Measurements from ENCODE around the gene ALDOB.

ALDOB gene

GRCh38 chr9:101467690-101468089 is 32.1 kb upstream of the ALDOB start:
- peaks cover 19% of the 10 kb centered on the region for H3K27me3 Mint-ChIP-seq
- H3K4me1 Mint-ChIP-seq = no peaks in the 10 kb centered on the region
- ATAC-seq (ENCODE audit: low read depth) (no peak), DNase-seq (ENCODE audit: low spot score in 2 of 2) (no peak)
- H3K9me3 Mint-ChIP-seq = no peaks in the 10 kb centered on the region
- H3K4me3 Mint-ChIP-seq = no peak overlapping the region
- H3K36me3 Mint-ChIP-seq = no peaks in the 10 kb centered on the region
- H3K27ac Mint-ChIP-seq = no peak overlapping the region

GRCh38 chr9:101466863-101467262 is 31.3 kb upstream of the ALDOB start:
- Mint-ChIP-seq H3K36me3 (no peaks in the 10 kb centered on the region), H3K4me1 (no peaks in the 10 kb centered on the region), H3K9me3 (no peaks in the 10 kb centered on the region), H3K4me3 (no peak overlapping the region), H3K27me3 (peaks cover 14% of the 10 kb centered on the region), H3K27ac (no peak overlapping the region)
- ATAC-seq (ENCODE audit: low read depth) (no peak), DNase-seq (ENCODE audit: low spot score in 2 of 2) (no peak)

GRCh38 chr9:101465326-101465915 is 29.8 kb upstream of the ALDOB start:
- Mint-ChIP-seq H3K9me3 (no peaks in the 10 kb centered on the region), H3K27ac (no peak overlapping the region), H3K4me3 (no peak overlapping the region), H3K27me3 (peaks cover 18% of the 10 kb centered on the region), H3K4me1 (no peaks in the 10 kb centered on the region), H3K36me3 (no peaks in the 10 kb centered on the region)
- no peak for DNase-seq (ENCODE audit: low spot score in 2 of 2)
- no peak for ATAC-seq (ENCODE audit: low read depth)

- ATAC-seq (ENCODE audit: low read depth) = no peak
- Mint-ChIP-seq H3K9me3 (no peaks in the 10 kb centered on the region), H3K4me3 (no peak overlapping the region), H3K27me3 (peaks cover 15% of the 10 kb centered on the region), H3K4me1 (no peaks in the 10 kb centered on the region), H3K27ac (no peak overlapping the region), H3K36me3 (no peaks in the 10 kb centered on the region)
- DNase-seq (ENCODE audit: low spot score in 2 of 2) = no peak
These were observed 27.8 kb upstream of the ALDOB start for GRCh38 chr9:101463397-101463796.

- Mint-ChIP-seq H3K36me3 (no peaks in the 10 kb centered on the region), H3K4me3 (no peak overlapping the region), H3K9me3 (no peaks in the 10 kb centered on the region), H3K27me3 (peaks cover 15% of the 10 kb centered on the region), H3K27ac (no peak overlapping the region), H3K4me1 (no peaks in the 10 kb centered on the region)
- DNase-seq (ENCODE audit: low spot score in 2 of 2) = no peak
- ATAC-seq (ENCODE audit: low read depth) = no peak
These were observed 27.0 kb upstream of the ALDOB start for GRCh38 chr9:101462558-101462957.

GRCh38 chr9:101460965-101461364 is 25.4 kb upstream of the ALDOB start:
- no peaks in the 10 kb centered on the region for H3K36me3 Mint-ChIP-seq

GRCh38 chr9:101458963-101459631 is 23.5 kb upstream of the ALDOB start:
- H3K4me1 Mint-ChIP-seq = no peaks in the 10 kb centered on the region
- DNase-seq (ENCODE audit: low spot score in 2 of 2) (peak in 1 of 2 donors; percentile 14), ATAC-seq (ENCODE audit: low read depth) (peak; percentile 76)
- H3K27ac Mint-ChIP-seq = no peak overlapping the region
- H3K36me3 Mint-ChIP-seq = no peaks in the 10 kb centered on the region
- H3K9me3 Mint-ChIP-seq = no peaks in the 10 kb centered on the region
- peaks cover 9% of the 10 kb centered on the region for H3K27me3 Mint-ChIP-seq
- H3K4me3 Mint-ChIP-seq = no peak overlapping the region

More at GRCh38 chr9:101460965-101461364, 25.4 kb upstream of the ALDOB start:
- no peak overlapping the region for H3K27ac Mint-ChIP-seq
- ATAC-seq (ENCODE audit: low read depth) = no peak
- peaks cover 15% of the 10 kb centered on the region for H3K27me3 Mint-ChIP-seq
- no peaks in the 10 kb centered on the region for H3K4me1 Mint-ChIP-seq
- H3K9me3 Mint-ChIP-seq = no peaks in the 10 kb centered on the region
- no peak overlapping the region for H3K4me3 Mint-ChIP-seq
- no peak for DNase-seq (ENCODE audit: low spot score in 2 of 2)

- H3K36me3 Mint-ChIP-seq = no peaks in the 10 kb centered on the region
- peaks cover 9% of the 10 kb centered on the region for H3K9me3 Mint-ChIP-seq
- no peak overlapping the region for H3K4me3 Mint-ChIP-seq
- no peaks in the 10 kb centered on the region for H3K4me1 Mint-ChIP-seq
- DNase-seq (ENCODE audit: low spot score in 2 of 2) = no peak
- no peak for ATAC-seq (ENCODE audit: low read depth)
- no peak overlapping the region for H3K27ac Mint-ChIP-seq
- peaks cover 8% of the 10 kb centered on the region for H3K27me3 Mint-ChIP-seq
These were observed 21.4 kb upstream of the ALDOB start for GRCh38 chr9:101457003-101457402.

- DNase-seq (ENCODE audit: low spot score in 2 of 2) = no peak
- H3K4me3 Mint-ChIP-seq = no peak overlapping the region
- H3K36me3 Mint-ChIP-seq = no peaks in the 10 kb centered on the region
These were observed 20.2 kb upstream of the ALDOB start for GRCh38 chr9:101455656-101456240.

GRCh38 chr9:101453776-101454570 is 18.4 kb upstream of the ALDOB start:
- H3K4me3 Mint-ChIP-seq = no peak overlapping the region
- no peak overlapping the region for H3K27ac Mint-ChIP-seq
- H3K4me1 Mint-ChIP-seq = peaks cover 3% of the 10 kb centered on the region
- H3K9me3 Mint-ChIP-seq = peaks cover 11% of the 10 kb centered on the region
- DNase-seq (ENCODE audit: low spot score in 2 of 2) (no peak), ATAC-seq (ENCODE audit: low read depth) (no peak)
- no peaks in the 10 kb centered on the region for H3K36me3 Mint-ChIP-seq
- H3K27me3 Mint-ChIP-seq = peaks cover 3% of the 10 kb centered on the region

More at GRCh38 chr9:101455656-101456240, 20.2 kb upstream of the ALDOB start:
- H3K27me3 Mint-ChIP-seq = peaks cover 3% of the 10 kb centered on the region
- peaks cover 11% of the 10 kb centered on the region for H3K9me3 Mint-ChIP-seq
- no peak overlapping the region for H3K27ac Mint-ChIP-seq
- H3K4me1 Mint-ChIP-seq = no peaks in the 10 kb centered on the region
- ATAC-seq (ENCODE audit: low read depth) = no peak

- H3K36me3 Mint-ChIP-seq = no peaks in the 10 kb centered on the region
- peaks cover 11% of the 10 kb centered on the region for H3K9me3 Mint-ChIP-seq
- peaks cover 8% of the 10 kb centered on the region for H3K4me1 Mint-ChIP-seq
- no peak for DNase-seq (ENCODE audit: low spot score in 2 of 2)
- H3K27ac Mint-ChIP-seq = no peak overlapping the region
- no peak for ATAC-seq (ENCODE audit: low read depth)
- no peak overlapping the region for H3K4me3 Mint-ChIP-seq
- peaks cover 6% of the 10 kb centered on the region for H3K27me3 Mint-ChIP-seq
These were observed 15.9 kb upstream of the ALDOB start for GRCh38 chr9:101451498-101451897.

- H3K4me1 Mint-ChIP-seq = peaks cover 8% of the 10 kb centered on the region
- no peaks in the 10 kb centered on the region for H3K36me3 Mint-ChIP-seq
- no peak overlapping the region for H3K27ac Mint-ChIP-seq
- H3K9me3 Mint-ChIP-seq = peaks cover 11% of the 10 kb centered on the region
- DNase-seq (ENCODE audit: low spot score in 2 of 2) = no peak
- peaks cover 6% of the 10 kb centered on the region for H3K27me3 Mint-ChIP-seq
- no peak for ATAC-seq (ENCODE audit: low read depth)
- H3K4me3 Mint-ChIP-seq = no peak overlapping the region
These were observed 15.4 kb upstream of the ALDOB start for GRCh38 chr9:101450931-101451330.

GRCh38 chr9:101449071-101449721 is 13.6 kb upstream of the ALDOB start:
- peak; percentile 56 to 67 for DNase-seq (ENCODE audit: low spot score in 2 of 2)
- no peaks in the 10 kb centered on the region for H3K36me3 Mint-ChIP-seq
- H3K9me3 Mint-ChIP-seq = peaks cover 11% of the 10 kb centered on the region
- peak; percentile 98 for ATAC-seq (ENCODE audit: low read depth)
- no peak overlapping the region for H3K27ac Mint-ChIP-seq
- H3K4me1 Mint-ChIP-seq = peaks cover 8% of the 10 kb centered on the region
- peak overlapping the region; percentile 78 for H3K4me3 Mint-ChIP-seq
- peaks cover 12% of the 10 kb centered on the region for H3K27me3 Mint-ChIP-seq

GRCh38 chr9:101448680-101449070 is 13.1 kb upstream of the ALDOB start:
- Mint-ChIP-seq H3K27ac (peak overlapping the region; percentile 21), H3K4me1 (peaks cover 8% of the 10 kb centered on the region), H3K9me3 (peaks cover 11% of the 10 kb centered on the region), H3K36me3 (no peaks in the 10 kb centered on the region), H3K27me3 (peaks cover 14% of the 10 kb centered on the region), H3K4me3 (peak overlapping the region; percentile 78)
- DNase-seq (ENCODE audit: low spot score in 2 of 2) = no peak
- ATAC-seq (ENCODE audit: low read depth) = no peak
